ENCODE measurements around the gene TK1.

DNA sequence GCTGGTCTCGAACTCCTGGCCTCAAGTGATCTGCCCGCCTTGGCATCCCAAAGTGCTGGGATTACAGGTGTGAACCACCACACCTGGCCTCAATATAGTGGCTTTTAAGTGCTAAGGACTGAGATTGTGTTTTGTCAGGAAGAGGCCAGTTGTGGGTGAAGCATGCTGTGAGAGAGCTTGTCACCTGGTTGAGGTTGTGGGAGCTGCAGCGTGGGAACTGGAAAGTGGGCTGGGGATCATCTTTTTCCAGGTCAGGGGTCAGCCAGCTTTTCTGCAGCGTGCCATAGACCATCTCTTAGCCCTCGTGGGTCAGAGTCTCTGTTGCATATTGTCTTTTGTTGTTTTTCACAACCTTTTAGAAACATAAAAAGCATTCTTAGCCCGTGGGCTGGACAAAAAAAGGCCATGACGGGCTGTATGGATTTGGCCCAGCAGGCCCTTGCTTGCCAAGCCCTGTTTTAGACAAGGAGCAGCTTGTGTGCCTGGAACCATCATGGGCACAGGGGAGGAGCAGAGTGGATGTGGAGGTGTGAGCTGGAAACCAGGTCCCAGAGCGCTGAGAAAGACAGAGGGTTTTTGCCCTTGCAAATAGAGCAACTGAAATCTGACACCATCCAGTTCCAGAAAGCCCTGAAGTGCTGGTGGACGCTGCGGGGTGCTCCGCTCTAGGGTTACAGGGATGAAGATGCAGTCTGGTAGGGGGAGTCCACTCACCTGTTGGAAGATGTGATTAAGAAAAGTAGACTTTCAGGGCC lies 32.7 kb upstream of the TK1 start:
- TF ChIP-seq, protein P1, sequence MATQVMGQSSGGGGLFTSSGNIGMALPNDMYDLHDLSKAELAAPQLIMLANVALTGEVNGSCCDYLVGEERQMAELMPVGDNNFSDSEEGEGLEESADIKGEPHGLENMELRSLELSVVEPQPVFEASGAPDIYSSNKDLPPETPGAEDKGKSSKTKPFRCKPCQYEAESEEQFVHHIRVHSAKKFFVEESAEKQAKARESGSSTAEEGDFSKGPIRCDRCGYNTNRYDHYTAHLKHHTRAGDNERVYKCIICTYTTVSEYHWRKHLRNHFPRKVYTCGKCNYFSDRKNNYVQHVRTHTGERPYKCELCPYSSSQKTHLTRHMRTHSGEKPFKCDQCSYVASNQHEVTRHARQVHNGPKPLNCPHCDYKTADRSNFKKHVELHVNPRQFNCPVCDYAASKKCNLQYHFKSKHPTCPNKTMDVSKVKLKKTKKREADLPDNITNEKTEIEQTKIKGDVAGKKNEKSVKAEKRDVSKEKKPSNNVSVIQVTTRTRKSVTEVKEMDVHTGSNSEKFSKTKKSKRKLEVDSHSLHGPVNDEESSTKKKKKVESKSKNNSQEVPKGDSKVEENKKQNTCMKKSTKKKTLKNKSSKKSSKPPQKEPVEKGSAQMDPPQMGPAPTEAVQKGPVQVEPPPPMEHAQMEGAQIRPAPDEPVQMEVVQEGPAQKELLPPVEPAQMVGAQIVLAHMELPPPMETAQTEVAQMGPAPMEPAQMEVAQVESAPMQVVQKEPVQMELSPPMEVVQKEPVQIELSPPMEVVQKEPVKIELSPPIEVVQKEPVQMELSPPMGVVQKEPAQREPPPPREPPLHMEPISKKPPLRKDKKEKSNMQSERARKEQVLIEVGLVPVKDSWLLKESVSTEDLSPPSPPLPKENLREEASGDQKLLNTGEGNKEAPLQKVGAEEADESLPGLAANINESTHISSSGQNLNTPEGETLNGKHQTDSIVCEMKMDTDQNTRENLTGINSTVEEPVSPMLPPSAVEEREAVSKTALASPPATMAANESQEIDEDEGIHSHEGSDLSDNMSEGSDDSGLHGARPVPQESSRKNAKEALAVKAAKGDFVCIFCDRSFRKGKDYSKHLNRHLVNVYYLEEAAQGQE (IDR thresholded peaks at IDR 0.05): no peak
- TF ChIP-seq POLR2A (IDR thresholded peaks at IDR 0.05; ENCODE audit: low read length) (no peak), CEBPB (IDR thresholded peaks at IDR 0.05) (no peak), EP300 (IDR thresholded peaks at IDR 0.05) (no peak), NFE2L2 (conservative IDR thresholded peaks at IDR 0.05; ENCODE audit: low read length) (no peak), ESRRA (IDR thresholded peaks at IDR 0.05; ENCODE audit: borderline replicate concordance, low read length) (no peak)
- TF ChIP-seq, protein P2, sequence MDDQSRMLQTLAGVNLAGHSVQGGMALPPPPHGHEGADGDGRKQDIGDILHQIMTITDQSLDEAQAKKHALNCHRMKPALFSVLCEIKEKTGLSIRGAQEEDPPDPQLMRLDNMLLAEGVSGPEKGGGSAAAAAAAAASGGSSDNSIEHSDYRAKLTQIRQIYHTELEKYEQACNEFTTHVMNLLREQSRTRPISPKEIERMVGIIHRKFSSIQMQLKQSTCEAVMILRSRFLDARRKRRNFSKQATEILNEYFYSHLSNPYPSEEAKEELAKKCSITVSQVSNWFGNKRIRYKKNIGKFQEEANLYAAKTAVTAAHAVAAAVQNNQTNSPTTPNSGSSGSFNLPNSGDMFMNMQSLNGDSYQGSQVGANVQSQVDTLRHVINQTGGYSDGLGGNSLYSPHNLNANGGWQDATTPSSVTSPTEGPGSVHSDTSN (IDR thresholded peaks at IDR 0.05): no peak
- TF ChIP-seq, protein P3, sequence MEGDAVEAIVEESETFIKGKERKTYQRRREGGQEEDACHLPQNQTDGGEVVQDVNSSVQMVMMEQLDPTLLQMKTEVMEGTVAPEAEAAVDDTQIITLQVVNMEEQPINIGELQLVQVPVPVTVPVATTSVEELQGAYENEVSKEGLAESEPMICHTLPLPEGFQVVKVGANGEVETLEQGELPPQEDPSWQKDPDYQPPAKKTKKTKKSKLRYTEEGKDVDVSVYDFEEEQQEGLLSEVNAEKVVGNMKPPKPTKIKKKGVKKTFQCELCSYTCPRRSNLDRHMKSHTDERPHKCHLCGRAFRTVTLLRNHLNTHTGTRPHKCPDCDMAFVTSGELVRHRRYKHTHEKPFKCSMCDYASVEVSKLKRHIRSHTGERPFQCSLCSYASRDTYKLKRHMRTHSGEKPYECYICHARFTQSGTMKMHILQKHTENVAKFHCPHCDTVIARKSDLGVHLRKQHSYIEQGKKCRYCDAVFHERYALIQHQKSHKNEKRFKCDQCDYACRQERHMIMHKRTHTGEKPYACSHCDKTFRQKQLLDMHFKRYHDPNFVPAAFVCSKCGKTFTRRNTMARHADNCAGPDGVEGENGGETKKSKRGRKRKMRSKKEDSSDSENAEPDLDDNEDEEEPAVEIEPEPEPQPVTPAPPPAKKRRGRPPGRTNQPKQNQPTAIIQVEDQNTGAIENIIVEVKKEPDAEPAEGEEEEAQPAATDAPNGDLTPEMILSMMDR (IDR thresholded peaks at IDR 0.05): no peak
